ENCODE data around the gene INA. TPM values are rescaled to one million over a fixed set of nuclear protein-coding genes. Genes with fewer than 3 reads are reported as not detected.
"Not testable (repeated sequence)": the region's sequence is repeated elsewhere in the genome, so short reads cannot be mapped to it uniquely, and the experiment has no call there.

Gene INA
- under 1 TPM; 0.08 to 0.13 TPM for total RNA-seq

DNA sequence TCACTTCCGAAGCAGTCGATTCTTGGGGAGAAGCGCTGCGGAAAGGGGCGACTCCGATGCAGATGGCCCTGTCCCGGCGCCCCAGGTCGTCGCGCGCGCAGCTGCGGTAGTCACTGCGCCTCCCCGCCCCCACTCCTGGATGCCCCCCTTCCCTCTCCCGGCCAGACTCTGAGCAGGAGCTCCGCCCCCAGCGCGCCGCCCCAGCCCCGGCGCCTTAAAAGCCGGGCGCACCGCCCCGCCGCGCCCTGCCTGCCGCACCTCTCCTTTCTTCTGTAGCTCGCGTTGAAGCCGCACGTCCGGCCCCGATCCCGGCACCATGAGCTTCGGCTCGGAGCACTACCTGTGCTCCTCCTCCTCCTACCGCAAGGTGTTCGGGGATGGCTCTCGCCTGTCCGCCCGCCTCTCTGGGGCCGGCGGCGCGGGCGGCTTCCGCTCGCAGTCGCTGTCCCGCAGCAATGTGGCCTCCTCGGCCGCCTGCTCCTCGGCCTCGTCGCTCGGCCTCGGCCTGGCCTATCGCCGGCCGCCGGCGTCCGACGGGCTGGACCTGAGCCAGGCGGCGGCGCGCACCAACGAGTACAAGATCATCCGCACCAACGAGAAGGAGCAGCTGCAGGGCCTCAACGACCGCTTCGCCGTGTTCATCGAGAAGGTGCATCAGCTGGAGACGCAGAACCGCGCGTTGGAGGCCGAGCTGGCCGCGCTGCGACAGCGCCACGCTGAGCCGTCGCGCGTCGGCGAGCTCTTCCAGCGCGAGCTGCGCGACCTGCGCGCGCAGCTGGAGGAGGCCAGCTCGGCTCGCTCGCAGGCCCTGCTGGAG is at the start of gene INA:
Gene INA (plus strand): TSS at position 243 of the 817 bp plus-strand sequence. CDS start 74 bp downstream, at position 317.
- H3K4me3 Mint-ChIP-seq, result peak within 1 kb of the TSS; percentile 41
- H3K36me3 Mint-ChIP-seq (ENCODE audit: low read depth), result peaks cover 4% of the 10 kb centered on the region
- H3K27ac Mint-ChIP-seq, result no peak within 1 kb of the TSS
- POLR2A ChIA-PET, result interaction anchor here (1.0 kb wide), 1 partner anchor 155 kb away, joined by 3 read pairs; no protein-coding TSS in a partner anchor
- CTCF ChIA-PET, result interaction anchor here (0.7 to 2.2 kb wide), 5 partner anchors 15 to 359 kb away, joined by 3 to 5 read pairs (median 4); partner anchors contain the start of gene CNNM2
- H3K9me3 Mint-ChIP-seq, result no peaks in the 10 kb centered on the region
- DNase-seq, result peak; percentile 27
- H3K4me1 Mint-ChIP-seq, result peaks cover 14% of the 10 kb centered on the region
- H3K27me3 Mint-ChIP-seq, result peaks cover 65% of the 10 kb centered on the region

DNA sequence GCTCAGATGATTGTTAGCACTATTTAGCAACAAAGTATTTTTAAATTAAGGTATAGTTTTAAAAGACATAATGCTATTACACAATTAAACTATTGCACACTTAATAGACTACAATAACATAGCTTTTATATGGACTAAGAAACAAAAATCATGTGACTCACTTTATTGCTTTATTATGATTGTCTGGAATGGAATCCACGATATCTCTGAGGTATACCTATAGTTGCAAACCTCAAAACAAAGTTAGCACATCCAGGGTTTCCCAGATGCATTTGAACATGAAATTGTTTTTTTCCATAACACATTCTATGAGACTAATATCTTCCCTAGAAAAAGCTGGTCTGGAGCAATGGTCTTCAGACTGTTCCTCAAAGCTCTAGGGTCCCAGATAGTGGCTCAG is 49.5 kb upstream of the INA start:
- no peak for DNase-seq
- Mint-ChIP-seq H3K4me1 (no peaks in the 10 kb centered on the region), H3K9me3 (peaks cover 11% of the 10 kb centered on the region), H3K4me3 (no peak overlapping the region), H3K27me3 (peaks cover 3% of the 10 kb centered on the region), H3K36me3 (ENCODE audit: low read depth) (peaks cover 5% of the 10 kb centered on the region), H3K27ac (no peak overlapping the region)
- ChIA-PET CTCF (no interaction called here), POLR2A (interaction anchor here (1.0 kb wide), 1 partner anchor 34 kb away, joined by 3 read pairs; the partner anchor contains the start of gene NT5C2)

DNA sequence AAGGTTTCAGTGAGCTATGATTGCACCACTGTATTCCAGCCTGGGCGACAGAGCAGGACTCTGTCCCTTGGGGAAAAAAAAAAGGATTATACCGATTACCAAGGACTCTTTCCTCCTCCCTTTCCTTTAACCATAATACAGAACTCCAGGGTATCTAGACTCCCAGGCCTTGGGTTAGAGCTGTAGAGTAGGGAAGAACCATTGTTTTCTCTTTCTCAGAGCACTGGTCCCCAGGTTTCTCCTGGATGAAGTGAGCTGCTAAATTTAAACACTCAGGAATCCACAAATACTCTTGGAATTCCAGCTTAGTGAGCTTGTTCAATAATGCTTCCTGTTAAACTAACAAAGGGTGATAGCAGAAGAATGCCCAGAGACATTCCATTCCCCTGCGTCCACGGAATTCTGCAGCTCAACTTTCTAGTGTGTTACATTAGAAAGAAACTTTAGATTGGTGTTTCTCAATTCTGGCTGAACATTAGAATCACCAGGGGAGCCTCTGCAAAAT is 45.8 kb upstream of the INA start:
- H3K36me3 Mint-ChIP-seq (ENCODE audit: low read depth), result no peaks in the 10 kb centered on the region
- ChIA-PET CTCF (interaction anchor here (0.6 to 2.4 kb wide), 4 partner anchors 13 to 296 kb away, joined by 3 to 10 read pairs (median 4); no protein-coding TSS in a partner anchor), POLR2A (interaction anchor here (1.2 kb wide), 1 partner anchor 39 kb away, joined by 3 read pairs; the partner anchor contains the start of gene NT5C2)
- H3K9me3 Mint-ChIP-seq, result no peaks in the 10 kb centered on the region
- no peak for DNase-seq
- H3K4me1 Mint-ChIP-seq, result no peaks in the 10 kb centered on the region
- H3K4me3 Mint-ChIP-seq, result no peak overlapping the region
- no peak overlapping the region for H3K27ac Mint-ChIP-seq
- peaks cover 9% of the 10 kb centered on the region for H3K27me3 Mint-ChIP-seq

DNA sequence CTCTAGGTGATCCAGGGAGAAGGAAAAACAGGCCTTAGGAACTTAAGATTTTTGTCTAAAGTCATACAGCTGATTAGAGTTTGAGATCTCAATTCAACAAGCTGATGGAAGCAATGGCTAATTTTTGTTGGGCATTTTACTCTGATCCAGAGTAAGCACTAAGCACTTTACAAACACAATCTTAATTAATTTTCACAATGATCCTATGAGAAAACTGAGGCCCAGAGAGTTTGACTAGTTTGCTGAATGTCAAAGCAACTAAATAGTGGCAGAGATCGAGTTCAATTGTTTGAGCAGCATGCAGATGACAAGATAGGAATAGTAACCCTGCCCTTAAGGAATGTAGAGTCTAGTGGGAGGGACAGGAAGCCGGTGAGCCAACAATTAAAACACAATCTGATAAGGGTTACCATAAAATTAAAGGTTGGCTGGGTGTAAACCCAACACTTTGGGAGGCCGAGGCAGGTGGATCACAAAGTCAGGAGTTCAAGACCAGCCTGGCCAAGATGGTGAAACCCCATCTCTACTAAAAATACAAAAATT is 44.7 kb upstream of the INA start:
- ChIA-PET CTCF (interaction anchor here (1.6 to 2.4 kb wide), 2 partner anchors 12 to 15 kb away, joined by 4 to 10 read pairs; no protein-coding TSS in a partner anchor), POLR2A (interaction anchor here (1.2 kb wide), 1 partner anchor 40 kb away, joined by 3 read pairs; the partner anchor contains the start of gene NT5C2)
- Mint-ChIP-seq H3K9me3 (no peaks in the 10 kb centered on the region), H3K4me3 (no peak overlapping the region), H3K36me3 (ENCODE audit: low read depth) (no peaks in the 10 kb centered on the region), H3K27me3 (peaks cover 9% of the 10 kb centered on the region), H3K27ac (no peak overlapping the region), H3K4me1 (no peaks in the 10 kb centered on the region)
- DNase-seq, result no peak

DNA sequence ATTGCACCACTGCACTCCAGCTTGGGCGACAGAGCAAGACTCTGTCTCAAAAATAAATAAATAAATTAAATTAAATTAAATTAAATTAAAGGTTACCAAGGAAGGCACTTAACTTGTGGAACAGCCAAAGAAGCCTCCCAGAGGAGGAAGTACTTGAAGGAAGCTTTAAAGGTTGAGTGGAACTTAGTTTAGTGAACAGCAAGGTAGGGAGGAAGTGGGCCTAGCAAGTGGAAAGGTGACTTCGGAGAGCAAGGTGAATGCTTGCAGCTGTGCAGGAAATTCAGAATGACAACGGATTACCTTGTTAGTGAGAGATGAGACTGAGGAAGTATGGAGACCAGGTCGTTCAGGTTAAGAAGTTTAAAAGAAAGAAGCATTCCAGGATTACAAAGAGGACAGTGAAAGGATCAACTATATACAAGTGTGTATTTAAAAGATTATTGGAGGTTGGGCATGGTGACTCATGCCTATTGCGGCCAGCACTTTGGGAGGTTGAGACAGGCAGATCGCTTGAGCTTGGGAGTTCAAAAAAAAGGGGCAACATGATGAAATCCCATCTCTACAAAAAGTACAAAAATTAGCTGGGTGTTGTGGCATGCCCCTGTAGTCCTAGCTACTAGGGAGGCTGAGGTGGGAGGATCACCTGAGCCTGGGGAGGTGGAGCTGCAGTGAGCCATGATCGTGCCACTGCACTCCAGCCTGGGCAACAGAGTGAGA is 44.0 kb upstream of the INA start:
- DNase-seq, result no peak
- CTCF ChIA-PET, result interaction anchor here (1.4 kb wide), 1 partner anchor 12 kb away, joined by 4 read pairs; no protein-coding TSS in a partner anchor
- no peak overlapping the region for H3K4me3 Mint-ChIP-seq
- no peaks in the 10 kb centered on the region for H3K9me3 Mint-ChIP-seq
- H3K27ac Mint-ChIP-seq, result no peak overlapping the region
- no peaks in the 10 kb centered on the region for H3K4me1 Mint-ChIP-seq
- H3K36me3 Mint-ChIP-seq (ENCODE audit: low read depth), result no peaks in the 10 kb centered on the region
- POLR2A ChIA-PET, result no interaction called here
- peaks cover 9% of the 10 kb centered on the region for H3K27me3 Mint-ChIP-seq

DNA sequence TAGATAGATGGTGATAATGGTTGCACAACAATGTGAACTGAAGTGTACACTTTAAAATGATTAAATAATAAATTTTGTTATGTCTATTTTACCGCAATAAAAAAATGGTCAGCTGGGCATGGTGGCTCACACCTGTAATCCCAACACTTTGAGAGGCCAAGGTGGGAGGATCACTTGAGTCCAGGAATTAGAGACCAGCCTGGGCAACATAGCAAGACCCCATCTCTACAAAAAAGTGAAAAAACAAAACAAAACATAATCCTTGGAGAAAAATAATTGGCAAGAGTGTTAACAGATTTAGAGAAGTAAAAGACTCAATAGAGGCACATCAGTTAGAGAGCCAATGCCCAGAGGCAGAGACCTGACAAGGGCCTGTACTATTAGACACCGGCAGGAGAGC is 41.2 kb upstream of the INA start:
- no peak for DNase-seq
- ChIA-PET CTCF (interaction anchor here (0.7 kb wide), 1 partner anchor 80 kb away, joined by 3 read pairs; no protein-coding TSS in a partner anchor), POLR2A (no interaction called here)
- Mint-ChIP-seq H3K27me3 (peaks cover 9% of the 10 kb centered on the region), H3K36me3 (ENCODE audit: low read depth) (no peaks in the 10 kb centered on the region), H3K9me3 (no peaks in the 10 kb centered on the region), H3K4me1 (peaks cover 7% of the 10 kb centered on the region), H3K27ac (no peak overlapping the region), H3K4me3 (no peak overlapping the region)

DNA sequence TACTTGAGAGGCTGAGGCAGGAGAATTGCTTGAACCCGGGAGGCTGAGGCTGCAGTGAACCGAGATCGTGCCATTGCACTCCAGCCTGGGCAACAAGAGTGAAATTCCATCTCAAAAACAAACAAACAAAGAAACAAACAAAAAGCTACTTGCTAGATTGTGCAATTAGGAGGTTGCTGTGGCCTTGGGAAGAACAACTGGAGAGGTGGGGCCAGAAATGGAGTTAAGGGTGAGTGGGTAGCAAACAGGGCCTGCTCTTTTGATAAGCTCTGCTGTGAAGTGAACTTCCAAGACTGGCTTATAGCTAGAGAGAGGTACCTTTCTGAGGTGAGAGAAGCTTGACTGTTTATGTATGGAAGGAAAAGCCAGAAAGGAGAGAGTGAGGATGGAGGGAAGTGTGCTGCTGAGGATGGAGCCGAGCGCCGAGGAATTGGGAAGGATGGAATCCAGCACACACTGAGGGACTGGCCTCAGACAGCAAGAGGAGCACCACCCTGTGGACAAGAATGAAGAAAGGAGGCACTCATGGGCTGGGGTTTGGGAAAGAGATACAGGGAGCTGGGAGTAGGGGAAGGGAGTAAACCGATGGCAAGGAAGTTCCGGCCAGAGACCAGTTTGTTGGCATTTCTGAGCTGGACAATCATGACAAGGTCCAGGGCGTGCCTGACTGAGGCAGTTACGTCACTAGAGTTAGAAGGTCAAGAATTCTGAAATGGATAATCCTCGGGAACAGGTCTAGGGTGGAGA is 38.3 kb upstream of the INA start:
- POLR2A ChIA-PET, result interaction anchor here (1.0 to 1.2 kb wide), 2 partner anchors 11 to 156 kb away, joined by 3 read pairs; no protein-coding TSS in a partner anchor
- peaks cover 17% of the 10 kb centered on the region for H3K4me1 Mint-ChIP-seq

DNA sequence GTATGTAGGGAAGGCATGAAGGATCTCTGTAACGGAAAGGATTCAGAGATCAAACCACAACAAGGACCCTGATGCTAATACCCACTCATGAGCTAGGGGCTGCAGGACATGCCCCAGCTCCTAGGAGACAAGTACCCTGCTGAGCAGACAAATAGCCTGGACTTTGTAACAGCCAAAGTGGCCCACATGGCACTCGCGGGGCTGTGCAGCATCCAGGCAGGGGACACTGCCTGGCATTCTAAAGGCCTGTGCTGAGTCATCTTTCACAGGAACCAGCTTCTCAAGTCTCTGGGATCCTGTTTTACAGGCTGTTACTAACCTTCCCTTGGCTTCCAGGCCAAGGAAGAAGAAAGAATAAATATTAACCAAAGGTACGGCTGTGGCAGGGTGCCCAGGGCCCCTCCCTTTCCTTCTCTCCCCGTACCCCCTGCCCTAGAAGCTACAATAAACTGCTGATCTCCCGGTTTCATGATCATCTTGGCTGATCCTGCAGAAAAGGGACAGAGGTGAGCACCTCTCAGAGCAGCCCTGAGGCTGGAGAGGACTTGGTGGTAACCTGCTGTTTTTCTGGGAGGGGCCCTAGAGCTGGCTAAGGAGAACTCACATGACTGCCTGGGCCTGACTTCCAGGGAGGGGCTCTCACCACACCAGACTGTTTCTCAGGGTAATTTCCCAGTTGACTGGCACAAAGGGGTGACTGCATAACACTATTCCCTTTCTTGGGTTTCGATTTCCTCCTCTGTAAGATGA is 35.5 kb upstream of the INA start:
- no peak overlapping the region for H3K4me3 Mint-ChIP-seq
- H3K9me3 Mint-ChIP-seq, result no peaks in the 10 kb centered on the region
- no peaks in the 10 kb centered on the region for H3K36me3 Mint-ChIP-seq (ENCODE audit: low read depth)
- CTCF ChIA-PET, result interaction anchor here (0.6 to 1.8 kb wide), 6 partner anchors 13 to 324 kb away, joined by 3 to 5 read pairs (median 3); partner anchors contain the start of gene CNNM2
- H3K27me3 Mint-ChIP-seq, result no peaks in the 10 kb centered on the region
- POLR2A ChIA-PET, result interaction anchor here (0.8 kb wide), 1 partner anchor 49 kb away, joined by 3 read pairs; no protein-coding TSS in a partner anchor
- no peak for DNase-seq
- H3K27ac Mint-ChIP-seq, result no peak overlapping the region
- peaks cover 21% of the 10 kb centered on the region for H3K4me1 Mint-ChIP-seq

More for the DNA sequence above, 38.3 kb upstream of the INA start:
- H3K36me3 Mint-ChIP-seq (ENCODE audit: low read depth), result no peaks in the 10 kb centered on the region
- H3K27ac Mint-ChIP-seq, result no peak overlapping the region
- CTCF ChIA-PET, result interaction anchor here (0.6 to 1.3 kb wide), 3 partner anchors 9 to 191 kb away, joined by 3 to 5 read pairs (median 3); no protein-coding TSS in a partner anchor
- peaks cover 4% of the 10 kb centered on the region for H3K27me3 Mint-ChIP-seq
- no peak overlapping the region for H3K4me3 Mint-ChIP-seq
- H3K9me3 Mint-ChIP-seq, result no peaks in the 10 kb centered on the region
- DNase-seq, result no peak

DNA sequence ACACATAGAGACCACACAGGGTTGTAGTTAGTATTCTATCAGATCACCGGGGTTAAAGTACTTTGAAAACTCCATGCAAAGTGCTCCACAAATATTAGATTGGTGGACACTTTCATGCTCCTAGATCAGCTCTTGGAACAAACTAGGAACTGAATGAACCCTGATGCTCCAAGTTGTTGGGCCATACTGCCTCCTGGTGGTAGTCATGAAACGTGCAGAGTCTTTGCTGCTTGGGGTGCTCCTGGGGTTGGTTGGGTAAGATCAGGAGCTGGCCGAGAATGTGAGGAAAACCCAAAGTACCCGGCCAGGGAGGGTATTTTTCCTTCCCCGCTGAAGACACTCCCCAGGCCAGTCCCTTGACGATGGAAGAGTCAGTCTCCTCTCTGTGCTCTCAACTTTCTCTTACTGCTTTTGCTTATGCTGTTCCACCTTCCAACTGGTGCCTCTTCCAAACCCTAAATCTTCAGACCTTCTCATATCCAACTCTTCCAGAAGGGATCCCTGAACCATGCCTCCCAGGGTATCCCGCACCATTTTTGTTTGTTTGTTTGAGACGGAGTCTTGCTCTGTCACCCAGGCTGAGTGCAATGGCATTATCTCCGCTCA is 32.2 kb upstream of the INA start:
- peaks cover 5% of the 10 kb centered on the region for H3K27me3 Mint-ChIP-seq
- H3K4me3 Mint-ChIP-seq, result no peak overlapping the region
- ChIA-PET CTCF (interaction anchor here (0.6 to 3.0 kb wide), 35 partner anchors 10 to 530 kb away, joined by 3 to 36 read pairs (median 4); partner anchors contain the start of genes ARL3, CNNM2, CYP17A1 and NT5C2), POLR2A (interaction anchor here (0.6 to 1.6 kb wide), 2 partner anchors 324 to 327 kb away, joined by 3 to 6 read pairs; partner anchors contain the start of gene CNNM2)
- no peaks in the 10 kb centered on the region for H3K9me3 Mint-ChIP-seq
- H3K27ac Mint-ChIP-seq, result no peak overlapping the region
- H3K4me1 Mint-ChIP-seq, result peaks cover 23% of the 10 kb centered on the region
- peak; percentile 69 for DNase-seq
- no peaks in the 10 kb centered on the region for H3K36me3 Mint-ChIP-seq (ENCODE audit: low read depth)

DNA sequence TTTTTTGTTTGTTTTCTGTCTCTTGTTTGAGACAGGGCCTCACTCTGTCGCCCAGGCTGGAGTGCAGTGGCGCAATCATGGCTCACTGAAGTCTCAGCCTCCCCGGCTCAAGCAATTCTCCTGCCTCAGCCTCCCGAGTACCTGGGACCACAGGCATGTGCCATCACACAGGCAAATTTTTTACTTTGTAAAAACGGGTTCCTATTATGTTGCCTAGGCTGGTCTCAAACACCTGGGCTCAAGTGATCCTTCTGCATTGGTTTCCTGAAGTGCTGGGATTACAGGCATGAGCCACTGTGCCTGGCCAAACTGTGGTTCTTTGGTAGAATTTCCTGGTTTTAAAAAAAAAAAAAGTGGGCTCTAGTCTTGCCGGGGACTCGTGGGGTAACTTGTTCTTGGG is 31.4 kb upstream of the INA start, which contains the start of gene RPEL1:
Gene RPEL1 (plus strand): TSS at position 301 of the 400 bp plus-strand sequence. CDS start 110 bp downstream, outside the sequence.
- POLR2A ChIA-PET; H3K4me3 Mint-ChIP-seq; H3K9me3 Mint-ChIP-seq; H3K36me3 Mint-ChIP-seq (ENCODE audit: low read depth); H3K27ac Mint-ChIP-seq; DNase-seq; H3K27me3 Mint-ChIP-seq: not testable (repeated sequence)
- CTCF ChIA-PET, result interaction anchor here (0.7 to 3.0 kb wide), 3 partner anchors 132 to 344 kb away, joined by 3 to 36 read pairs (median 5); partner anchors contain the start of gene CNNM2
- peaks cover 21% of the 10 kb centered on the region for H3K4me1 Mint-ChIP-seq

DNA sequence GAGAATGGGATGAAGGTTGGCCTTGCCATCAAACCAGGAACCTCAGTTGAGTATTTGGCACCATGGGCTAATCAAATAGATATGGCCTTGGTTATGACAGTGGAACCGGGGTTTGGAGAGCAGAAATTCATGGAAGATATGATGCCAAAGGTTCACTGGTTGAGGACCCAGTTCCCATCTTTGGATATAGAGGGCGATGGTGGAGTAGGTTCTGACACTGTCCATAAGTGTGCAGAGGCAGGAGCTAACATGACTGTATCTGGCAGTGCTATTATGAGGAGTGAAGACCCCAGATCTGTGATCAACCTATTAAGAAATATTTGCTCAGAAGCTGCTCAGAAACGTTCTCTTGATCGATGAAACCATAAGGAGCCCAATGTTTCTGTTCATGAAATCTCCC is 30.6 kb upstream of the INA start:
- Mint-ChIP-seq H3K4me3 (no peak overlapping the region), H3K4me1 (peaks cover 17% of the 10 kb centered on the region), H3K36me3 (ENCODE audit: low read depth) (peaks cover 2% of the 10 kb centered on the region), H3K27me3 (peaks cover 5% of the 10 kb centered on the region), H3K9me3 (peaks cover 2% of the 10 kb centered on the region), H3K27ac (no peak overlapping the region)
- POLR2A ChIA-PET, result no interaction called here
- DNase-seq, result no peak
- CTCF ChIA-PET, result interaction anchor here (0.7 to 1.1 kb wide), 5 partner anchors 9 to 344 kb away, joined by 3 to 4 read pairs (median 3); partner anchors contain the start of gene CNNM2
